ENCODE data around the gene CD1D.
A peak's percentile ranks its signal among the peaks of the same experiment; 100 is the strongest.
"Not testable (repeated sequence)": the region's sequence is repeated elsewhere in the genome, so short reads cannot be mapped to it uniquely, and the experiment has no call there.

Gene CD1D

GRCh38 chr1:158180741-158181576 lies at the start of gene CD1D:
Gene CD1D, plus strand, starts transcription at chr1:158180895. Its CDS starts 207 bp downstream, at chr1:158181102.
- no peak for DNase-seq

- no peak for DNase-seq
Measured at GRCh38 chr1:158131217-158131616, 49.5 kb upstream of the CD1D start.

- no peak for DNase-seq
Measured at GRCh38 chr1:158140764-158141192, 39.9 kb upstream of the CD1D start.

- DNase-seq, result no peak
Measured at GRCh38 chr1:158145173-158145719, 35.4 kb upstream of the CD1D start.

DNA sequence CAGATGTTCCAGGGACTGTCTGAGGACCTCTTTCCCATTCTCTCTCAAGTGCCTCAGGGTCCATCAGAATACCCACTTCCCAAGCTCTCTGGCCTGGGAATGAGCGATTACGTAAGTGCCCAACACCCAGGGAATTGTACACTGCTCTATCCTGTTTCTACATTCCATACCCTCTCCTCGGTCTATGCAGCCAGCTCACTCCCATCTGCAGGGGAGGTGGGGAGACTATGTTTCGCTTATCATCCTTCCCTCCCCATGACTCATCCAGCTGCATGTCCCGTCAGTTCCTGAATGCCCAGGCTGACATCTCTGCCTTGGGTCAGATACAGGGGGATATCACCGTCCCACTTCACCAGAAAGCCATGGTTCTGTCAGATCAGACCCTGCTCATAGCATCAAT lies 34.5 kb upstream of the CD1D start:
- DNase-seq, result no peak

DNA sequence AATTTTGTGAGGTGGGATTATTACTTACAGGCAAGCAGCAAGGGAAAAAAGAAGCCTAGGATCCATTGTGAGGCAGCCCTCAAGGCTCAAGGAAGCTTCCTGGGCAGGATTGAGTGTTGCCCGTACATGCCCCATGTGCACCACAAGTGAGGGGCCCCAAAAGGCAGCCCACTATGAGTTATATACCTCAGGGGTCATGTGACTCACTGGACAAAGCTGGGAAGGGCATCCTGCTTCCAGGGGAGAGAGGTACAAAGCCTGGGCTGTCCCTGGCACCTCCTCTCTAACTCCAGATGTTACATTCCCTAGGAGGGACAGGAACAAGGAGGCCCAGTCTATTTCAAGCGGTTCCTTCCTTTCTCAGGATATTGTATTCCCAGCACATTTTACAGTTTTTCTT lies 34.0 kb upstream of the CD1D start:
- DNase-seq, result no peak

- no peak for DNase-seq
Measured at GRCh38 chr1:158147401-158147800, 33.3 kb upstream of the CD1D start.

- DNase-seq, result no peak
Measured at GRCh38 chr1:158147869-158148268, 32.8 kb upstream of the CD1D start.

- DNase-seq, result no peak
Measured at GRCh38 chr1:158148468-158148867, 32.2 kb upstream of the CD1D start.

GRCh38 chr1:158149175-158149574 lies 31.5 kb upstream of the CD1D start:
- no peak for DNase-seq

GRCh38 chr1:158149577-158150269 lies 31.0 kb upstream of the CD1D start:
- DNase-seq, result peak; percentile 34

GRCh38 chr1:158150523-158150922 lies 30.2 kb upstream of the CD1D start:
- DNase-seq, result no peak

DNA sequence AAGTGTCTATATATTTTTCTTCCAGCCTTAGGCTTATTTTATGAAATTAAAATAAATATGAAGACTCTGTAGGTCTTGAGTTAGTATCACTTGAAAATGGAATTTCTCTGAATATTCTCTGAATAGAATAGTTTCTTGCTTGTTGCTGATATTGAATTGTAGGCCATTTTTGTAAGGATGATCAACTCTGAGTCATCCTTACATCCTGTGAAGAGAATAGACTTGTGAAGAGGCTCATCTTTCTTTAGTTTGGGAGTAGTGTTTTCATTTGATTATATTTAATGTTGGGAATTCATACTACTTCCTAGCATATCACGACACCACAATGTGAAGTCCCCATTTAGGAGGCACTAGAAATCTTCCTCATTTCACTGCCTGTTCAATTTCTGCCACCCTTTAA lies 27.5 kb upstream of the CD1D start:
- DNase-seq, result no peak

- no peak for DNase-seq
Measured at GRCh38 chr1:158153746-158154444, 26.8 kb upstream of the CD1D start.

- no peak for DNase-seq
Measured at GRCh38 chr1:158154501-158154900, 26.2 kb upstream of the CD1D start.

DNA sequence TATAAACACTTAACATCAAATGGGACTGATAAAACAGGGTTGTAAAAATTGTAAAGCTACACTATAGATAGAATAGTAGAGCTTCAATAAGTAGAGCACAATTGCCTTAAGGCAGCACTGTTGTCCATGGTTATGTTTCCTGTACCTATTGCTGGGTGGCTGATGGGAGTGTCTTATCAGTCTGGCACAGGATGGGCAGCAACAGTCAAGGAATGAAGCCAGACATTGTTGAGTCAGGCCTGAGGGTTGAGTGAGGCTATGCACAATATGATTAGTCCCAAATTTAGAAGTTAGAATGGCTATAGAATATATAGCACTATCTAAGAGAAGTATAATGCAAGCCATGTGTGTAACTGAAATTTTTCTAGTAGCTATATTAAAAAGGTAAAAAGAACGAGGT lies 25.0 kb upstream of the CD1D start:
- DNase-seq, result no peak

DNA sequence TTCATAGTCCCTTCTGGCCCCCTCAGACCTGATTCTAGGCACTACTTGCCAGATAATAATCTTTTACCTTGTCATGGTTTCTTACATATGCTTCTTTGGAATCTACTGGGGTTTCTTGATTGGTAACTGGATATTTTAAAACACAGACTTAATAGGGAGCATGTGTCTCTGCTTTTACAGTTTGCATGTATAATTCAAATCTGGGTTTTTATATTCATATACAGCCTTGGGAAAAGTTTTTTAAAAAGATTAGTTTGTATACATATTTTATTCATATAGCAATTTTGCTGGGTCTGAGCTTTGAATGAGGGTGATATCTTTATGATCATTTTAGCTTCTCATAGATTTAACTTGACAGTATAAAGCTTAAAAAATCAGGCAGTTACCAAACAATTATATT lies 21.1 kb upstream of the CD1D start:
- DNase-seq, result no peak

DNA sequence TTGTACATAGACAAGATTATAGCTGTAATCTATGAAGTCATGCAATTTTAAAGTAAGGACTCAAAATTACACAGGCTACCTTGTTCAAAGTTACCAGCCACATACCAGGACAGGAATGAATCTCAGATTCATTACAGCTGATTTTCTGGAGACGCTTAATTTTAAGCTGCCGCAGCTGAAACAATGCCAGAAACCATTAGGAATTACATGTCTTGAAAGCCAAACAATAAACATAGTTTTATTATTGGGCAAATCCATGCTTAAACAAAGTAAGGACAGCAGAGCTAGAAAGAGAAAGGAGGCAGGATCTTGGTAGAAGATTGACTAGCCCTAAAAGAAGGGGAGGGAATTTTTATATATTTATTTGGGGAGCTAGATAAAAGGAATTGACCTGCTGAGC lies 19.2 kb upstream of the CD1D start:
- no peak for DNase-seq

DNA sequence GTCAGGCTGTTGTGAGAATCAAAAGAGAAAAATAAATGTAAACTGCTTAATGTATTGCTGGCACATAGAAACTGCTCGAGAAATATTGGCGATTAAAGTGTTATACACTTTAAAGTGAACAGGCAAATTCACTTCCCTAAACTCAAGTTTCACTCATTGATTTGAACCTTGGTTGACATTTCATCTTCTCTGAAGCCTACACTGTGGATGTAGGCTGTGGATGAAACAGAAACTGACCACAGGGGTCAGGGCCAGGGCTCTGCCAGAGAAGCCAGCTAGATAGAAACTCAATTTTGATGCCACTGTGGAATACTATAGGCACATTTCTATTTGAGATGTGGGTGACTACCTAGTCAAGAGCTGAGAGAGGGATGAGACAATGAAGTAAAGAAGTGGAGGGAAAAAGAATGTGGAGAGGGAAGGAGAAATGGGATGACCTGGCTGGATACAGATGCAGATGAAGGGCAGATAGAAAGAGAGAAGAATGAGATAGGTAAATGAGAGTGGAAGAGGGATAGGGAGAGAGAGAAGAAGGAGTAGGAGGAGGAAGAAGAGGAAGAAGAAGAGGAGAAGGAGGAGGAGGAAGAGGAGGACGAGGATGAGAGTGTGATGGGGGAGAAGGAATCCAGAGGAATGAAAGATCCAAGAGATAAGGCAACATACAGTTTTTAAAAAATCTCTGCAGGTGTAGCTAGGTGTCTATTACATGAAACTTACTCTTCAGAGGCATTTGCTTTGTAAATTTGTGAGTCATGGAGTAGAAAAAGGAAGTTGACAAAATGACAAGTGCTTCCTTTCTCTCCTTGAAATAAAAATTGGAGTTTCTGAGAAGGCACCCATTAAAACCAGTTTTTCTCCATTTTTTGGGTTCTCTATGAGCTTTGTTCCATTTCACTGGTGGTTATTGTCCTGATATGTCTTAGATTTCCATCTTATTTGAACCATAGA lies 17.4 kb upstream of the CD1D start:
- DNase-seq, result no peak

DNA sequence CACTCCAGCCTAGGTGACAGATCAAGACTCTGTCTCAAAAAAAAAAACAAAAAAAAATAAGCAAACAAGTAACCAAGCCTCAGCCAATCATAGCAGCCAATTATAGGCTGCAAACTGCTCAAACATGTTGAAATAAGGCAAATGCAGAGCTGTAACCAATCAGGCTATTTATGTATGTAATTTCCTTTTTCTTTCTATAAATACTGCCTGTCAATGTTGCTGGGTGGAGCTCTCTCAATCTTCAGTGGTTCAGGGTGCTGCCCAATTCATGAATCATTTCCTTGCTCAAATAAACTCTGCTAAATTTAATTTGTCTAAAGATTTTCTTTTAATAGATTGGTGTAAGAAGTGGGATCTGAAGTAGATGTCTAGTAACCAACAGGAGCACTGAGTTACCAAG lies 11.6 kb upstream of the CD1D start:
- DNase-seq, result no peak

DNA sequence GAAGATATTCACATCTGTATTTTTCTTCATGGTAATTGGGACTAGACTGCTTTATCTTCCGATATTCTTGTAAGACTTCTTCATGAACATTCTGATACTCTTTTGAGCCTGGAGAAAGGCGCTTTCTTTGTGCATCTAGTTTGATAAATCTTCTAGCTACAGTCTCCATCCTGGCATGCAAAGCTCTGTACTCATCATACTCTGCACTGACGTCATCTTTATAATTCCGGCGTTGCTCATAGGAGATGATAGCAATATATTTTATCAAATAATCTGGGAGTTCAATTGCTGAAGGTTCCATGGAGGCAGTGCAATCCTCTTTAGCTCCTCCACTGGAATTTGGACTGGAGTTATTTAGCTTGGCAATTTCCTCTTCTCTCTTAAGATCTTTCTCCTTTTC lies 4.8 kb upstream of the CD1D start:
- not testable (repeated sequence) for DNase-seq

- no peak for DNase-seq
Measured at GRCh38 chr1:158176399-158176798, 4.3 kb upstream of the CD1D start.

Measured in COR-L47 (cell line).